Measurements from ENCODE around the gene TRAF3.

DNA sequence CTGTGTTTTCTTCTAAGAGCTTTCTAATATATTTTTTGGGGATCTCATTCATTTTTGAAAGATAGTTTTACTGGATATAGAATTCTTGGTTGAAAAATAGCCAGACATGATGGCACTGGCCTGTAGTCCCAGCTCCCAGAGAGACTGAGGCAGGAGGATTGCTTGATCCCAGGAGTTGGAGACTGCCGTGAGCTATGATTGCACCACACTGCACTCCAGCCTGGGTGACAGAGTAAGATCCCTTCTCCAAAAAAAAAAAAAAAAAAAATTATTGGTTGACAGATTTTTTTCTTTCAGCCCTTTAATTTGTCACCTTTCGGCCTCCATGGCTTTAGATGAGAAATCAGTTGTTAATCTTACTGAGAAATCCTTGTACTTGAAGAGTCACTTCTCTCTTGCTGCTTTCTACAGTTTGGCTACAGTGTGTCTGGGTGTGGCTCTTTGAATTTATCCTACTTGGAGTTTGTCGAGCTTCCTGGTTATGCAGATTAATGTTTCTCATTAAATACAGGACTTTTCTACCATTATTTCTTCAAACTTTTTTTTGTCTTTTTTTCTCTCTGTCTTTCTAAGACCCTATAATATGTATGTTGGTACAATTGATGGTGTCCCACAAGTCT lies 85.0 kb downstream of the TRAF3 start:
- TF ChIP-seq, protein P1, sequence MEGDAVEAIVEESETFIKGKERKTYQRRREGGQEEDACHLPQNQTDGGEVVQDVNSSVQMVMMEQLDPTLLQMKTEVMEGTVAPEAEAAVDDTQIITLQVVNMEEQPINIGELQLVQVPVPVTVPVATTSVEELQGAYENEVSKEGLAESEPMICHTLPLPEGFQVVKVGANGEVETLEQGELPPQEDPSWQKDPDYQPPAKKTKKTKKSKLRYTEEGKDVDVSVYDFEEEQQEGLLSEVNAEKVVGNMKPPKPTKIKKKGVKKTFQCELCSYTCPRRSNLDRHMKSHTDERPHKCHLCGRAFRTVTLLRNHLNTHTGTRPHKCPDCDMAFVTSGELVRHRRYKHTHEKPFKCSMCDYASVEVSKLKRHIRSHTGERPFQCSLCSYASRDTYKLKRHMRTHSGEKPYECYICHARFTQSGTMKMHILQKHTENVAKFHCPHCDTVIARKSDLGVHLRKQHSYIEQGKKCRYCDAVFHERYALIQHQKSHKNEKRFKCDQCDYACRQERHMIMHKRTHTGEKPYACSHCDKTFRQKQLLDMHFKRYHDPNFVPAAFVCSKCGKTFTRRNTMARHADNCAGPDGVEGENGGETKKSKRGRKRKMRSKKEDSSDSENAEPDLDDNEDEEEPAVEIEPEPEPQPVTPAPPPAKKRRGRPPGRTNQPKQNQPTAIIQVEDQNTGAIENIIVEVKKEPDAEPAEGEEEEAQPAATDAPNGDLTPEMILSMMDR (IDR thresholded peaks at IDR 0.05), result no peak
- TF ChIP-seq POLR2A (IDR thresholded peaks at IDR 0.05), result no peak

All from thyroid gland (tissue), 4 donors.